Measurements from ENCODE around the gene UBE2QL1.

DNA sequence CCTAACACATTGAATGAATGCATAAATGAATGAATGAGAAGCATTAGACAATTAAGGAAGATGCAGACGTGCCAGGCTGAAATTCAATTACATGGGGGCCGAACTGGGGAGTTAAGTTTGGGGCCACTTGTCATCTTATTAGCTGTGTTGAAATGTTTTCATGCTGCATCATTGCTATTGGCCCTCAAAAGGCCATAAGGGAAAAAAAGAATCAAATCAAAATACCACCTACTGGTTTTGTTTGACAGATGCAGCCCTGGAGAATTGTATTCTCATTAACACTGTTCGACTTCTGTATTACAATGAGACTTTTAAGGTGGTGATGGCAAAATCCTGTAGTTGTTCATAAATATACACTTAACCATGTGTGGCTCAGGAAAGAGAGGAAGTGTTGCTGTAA lies 38.4 kb downstream of the UBE2QL1 start:
- TF ChIP-seq, protein P1, sequence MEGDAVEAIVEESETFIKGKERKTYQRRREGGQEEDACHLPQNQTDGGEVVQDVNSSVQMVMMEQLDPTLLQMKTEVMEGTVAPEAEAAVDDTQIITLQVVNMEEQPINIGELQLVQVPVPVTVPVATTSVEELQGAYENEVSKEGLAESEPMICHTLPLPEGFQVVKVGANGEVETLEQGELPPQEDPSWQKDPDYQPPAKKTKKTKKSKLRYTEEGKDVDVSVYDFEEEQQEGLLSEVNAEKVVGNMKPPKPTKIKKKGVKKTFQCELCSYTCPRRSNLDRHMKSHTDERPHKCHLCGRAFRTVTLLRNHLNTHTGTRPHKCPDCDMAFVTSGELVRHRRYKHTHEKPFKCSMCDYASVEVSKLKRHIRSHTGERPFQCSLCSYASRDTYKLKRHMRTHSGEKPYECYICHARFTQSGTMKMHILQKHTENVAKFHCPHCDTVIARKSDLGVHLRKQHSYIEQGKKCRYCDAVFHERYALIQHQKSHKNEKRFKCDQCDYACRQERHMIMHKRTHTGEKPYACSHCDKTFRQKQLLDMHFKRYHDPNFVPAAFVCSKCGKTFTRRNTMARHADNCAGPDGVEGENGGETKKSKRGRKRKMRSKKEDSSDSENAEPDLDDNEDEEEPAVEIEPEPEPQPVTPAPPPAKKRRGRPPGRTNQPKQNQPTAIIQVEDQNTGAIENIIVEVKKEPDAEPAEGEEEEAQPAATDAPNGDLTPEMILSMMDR (IDR thresholded peaks at IDR 0.05) = no peak
- no peak for TF ChIP-seq POLR2AphosphoS5 (IDR thresholded peaks at IDR 0.05)
- no peak for TF ChIP-seq POLR2A (IDR thresholded peaks at IDR 0.05)
